ENCODE measurements around the gene OR56A4.

The OR56A4 gene

GRCh38 chr11:6006846-6007245 lies at the start of gene OR56A4:
OR56A4 (minus strand) TSS chr11:6006946; CDS start chr11:6002992, 3,954 bp downstream.
- no peak for DNase-seq (ENCODE audit: low read depth in 2 of 2)

DNA sequence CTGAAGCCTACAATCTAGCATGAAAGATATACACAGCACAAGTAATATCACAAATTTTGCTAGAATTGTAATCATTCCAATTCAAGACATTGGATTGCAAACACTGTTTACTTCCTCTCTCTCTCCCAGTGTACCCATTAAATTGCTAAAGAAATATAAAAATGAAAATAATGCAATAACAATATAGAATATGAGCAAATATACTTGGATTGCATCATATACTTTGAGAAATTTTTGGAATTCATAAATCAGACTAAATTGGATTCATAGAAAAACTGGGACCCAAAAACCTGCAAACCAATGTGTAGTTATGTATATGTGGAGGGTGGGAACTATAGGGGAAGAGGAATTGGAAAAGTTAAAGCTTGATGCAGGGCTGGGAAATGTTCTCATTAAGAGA lies 48.8 kb upstream of the OR56A4 start:
- no peak for DNase-seq (ENCODE audit: low read depth in 2 of 2)

DNA sequence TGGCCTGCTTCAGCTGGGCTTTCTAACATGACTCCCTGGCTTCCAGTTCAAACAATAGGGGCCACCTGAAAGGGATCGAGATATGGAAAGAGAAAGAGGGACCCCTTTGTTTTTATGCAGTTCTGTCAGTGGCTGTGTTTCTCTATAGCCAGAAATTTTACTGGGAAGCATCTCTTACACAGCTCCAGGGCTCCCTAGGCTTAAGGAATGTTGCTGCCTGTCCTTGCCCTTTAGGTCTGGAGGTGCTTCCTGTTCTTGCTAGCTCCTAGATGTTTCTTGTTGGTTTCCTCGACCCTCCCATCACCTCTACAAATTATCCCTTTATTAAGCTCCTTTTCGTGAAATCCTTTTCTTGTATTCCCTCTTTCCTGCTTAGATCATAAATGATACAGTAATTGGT lies 45.6 kb upstream of the OR56A4 start:
- DNase-seq (ENCODE audit: low read depth in 2 of 2): no peak

GRCh38 chr11:6040874-6041273 lies 34.1 kb upstream of the OR56A4 start:
- no peak for DNase-seq (ENCODE audit: low read depth in 2 of 2)

- DNase-seq (ENCODE audit: low read depth in 2 of 2): no peak
These were observed 24.1 kb upstream of the OR56A4 start, which contains the start of gene OR56A1 for GRCh38 chr11:6030708-6031405. OR56A1 (minus strand) TSS chr11:6030758; CDS start chr11:6027692, 3,066 bp downstream.

DNA sequence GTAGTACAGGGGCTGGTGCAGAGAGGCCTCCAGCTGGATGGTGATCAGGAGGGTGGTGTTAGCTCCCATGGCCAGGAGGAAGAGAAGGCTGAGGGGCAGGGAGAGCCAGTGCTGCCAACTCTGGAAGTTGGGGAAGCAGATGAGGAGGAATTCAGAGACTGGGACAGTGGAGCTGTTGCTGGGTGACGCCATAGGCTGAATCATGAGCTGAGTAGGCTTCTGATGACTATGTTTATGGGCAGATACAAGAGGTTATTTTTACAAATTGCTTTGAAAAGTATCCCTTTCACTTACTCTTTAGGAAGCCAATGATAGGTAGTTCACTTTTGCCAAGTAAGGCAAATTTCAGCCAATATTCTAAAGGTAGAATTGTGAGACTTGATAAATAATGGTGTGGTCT lies 20.8 kb upstream of the OR56A4 start:
- no peak for DNase-seq (ENCODE audit: low read depth in 2 of 2)

DNA sequence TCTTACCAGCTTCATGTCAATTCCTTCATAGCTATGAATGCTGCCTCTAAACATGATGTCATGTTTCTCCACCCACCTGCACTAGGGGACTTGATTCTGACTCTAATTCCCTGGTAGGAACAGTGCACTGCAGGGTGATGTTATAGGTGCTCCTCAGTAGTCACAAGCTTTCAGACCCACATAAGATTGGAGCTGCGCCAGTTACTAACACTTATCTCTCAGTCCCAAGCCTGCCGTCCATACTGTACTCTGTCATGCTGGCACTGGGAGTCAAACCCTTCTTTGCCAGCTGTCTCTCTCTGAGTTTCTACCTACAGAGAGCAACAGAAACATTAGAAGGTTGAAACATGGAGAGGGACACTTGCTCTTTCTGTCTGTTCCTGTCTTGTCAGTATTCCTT lies 18.3 kb upstream of the OR56A4 start:
- no peak for DNase-seq (ENCODE audit: low read depth in 2 of 2)

DNA sequence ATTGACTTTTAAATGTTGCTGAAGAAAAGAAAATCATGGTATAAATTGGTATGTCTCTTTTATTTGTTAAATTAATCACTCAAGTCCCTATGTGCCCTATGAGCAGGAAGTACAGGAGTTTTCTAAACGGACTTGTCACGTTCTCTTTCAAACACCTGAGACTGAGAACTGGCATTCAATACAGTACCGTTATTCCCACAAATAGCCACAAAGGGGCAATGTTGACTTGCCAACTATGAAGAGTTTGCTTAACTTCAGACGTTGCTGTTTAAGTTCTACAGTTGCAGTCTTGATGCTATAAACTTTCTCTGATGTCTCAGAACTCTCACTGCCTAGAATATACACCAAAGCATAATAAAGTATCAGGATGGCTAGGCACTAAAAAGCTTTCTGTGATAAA lies 16.2 kb upstream of the OR56A4 start:
- DNase-seq (ENCODE audit: low read depth in 2 of 2): no peak

GRCh38 chr11:6013042-6013441 lies 6.3 kb upstream of the OR56A4 start:
- DNase-seq (ENCODE audit: low read depth in 2 of 2): no peak

DNA sequence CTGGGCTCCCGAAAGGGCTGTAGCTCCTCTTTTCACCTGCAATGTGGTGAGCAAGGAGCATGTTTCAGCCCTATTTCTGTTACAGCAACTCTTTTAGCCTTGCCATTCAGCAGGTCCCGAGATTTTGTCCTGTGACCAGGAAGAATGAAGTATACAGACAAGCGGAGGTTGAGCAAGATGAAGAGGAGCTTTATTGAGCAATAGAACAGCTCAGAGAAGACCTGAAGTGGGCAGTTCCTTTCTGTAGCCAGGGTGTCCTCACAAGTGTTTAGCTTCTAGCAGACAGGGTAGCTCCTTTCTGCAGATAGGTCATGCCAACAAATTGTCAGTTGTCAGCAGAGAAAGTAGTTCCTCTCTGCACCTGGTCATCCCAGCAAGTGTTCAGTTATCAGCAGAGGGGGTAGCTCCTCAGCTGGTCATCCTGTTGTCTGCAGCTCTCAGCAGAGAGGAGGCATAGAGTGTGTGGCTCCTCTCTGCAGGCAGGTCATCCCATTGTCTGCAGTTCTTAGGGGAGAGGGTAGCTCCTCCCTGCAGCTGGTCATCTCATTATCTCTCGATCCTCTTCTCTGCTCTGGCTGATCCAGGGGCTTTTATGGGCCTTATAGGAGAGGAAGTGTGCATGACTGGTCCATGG lies 5.4 kb upstream of the OR56A4 start:
- DNase-seq (ENCODE audit: low read depth in 2 of 2): no peak

DNA sequence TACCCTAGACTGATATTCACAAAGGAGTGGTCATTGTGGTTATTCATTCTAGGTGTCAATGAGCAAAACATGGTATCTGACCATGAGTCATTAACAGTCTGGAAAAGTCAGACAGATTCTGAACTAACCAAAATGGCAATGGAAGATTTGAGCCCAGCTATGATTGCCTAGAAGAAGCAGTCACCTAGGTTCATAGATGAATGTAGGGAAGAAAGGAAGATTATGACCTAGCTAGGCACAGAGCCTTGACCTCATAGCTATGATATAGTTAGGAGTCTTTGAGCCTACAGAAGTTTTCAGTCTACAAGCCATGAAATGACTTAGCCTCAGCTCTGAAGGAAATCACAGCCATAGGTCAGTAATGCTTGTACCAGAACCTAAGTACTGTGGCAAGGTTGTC lies 351 bp downstream of the OR56A4 start:
- no peak for DNase-seq (ENCODE audit: low read depth in 2 of 2)

DNA sequence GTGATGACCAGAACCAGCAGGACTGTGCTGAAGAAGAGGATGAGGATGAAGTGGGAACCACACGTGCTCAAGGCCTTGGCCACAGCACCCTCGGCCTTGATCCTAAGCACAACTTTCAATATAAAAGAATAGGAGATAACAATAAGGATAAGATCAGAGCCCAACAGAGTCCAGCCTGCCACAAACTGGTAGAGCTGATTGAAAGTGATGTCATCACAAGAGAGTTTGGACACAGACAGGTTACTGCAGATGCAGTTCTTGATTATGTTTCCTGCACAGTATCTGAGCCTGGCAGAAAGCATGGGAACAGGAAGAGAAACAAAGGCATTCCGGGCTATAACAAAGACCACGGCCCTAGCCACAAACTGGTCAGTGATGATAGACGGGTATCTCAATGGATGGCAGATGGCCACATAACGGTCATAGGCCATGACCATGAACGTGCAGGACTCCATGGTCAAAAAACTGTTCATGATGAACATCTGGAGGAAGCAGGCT lies 4.5 kb downstream of the OR56A4 start:
- DNase-seq (ENCODE audit: low read depth in 2 of 2): no peak

- no peak for DNase-seq (ENCODE audit: low read depth in 2 of 2)
These were observed 12.0 kb downstream of the OR56A4 start for GRCh38 chr11:5994791-5995190.

GRCh38 chr11:5992604-5993251 lies 14.0 kb downstream of the OR56A4 start:
- no peak for DNase-seq (ENCODE audit: low read depth in 2 of 2)

GRCh38 chr11:5992150-5992549 lies 14.6 kb downstream of the OR56A4 start:
- DNase-seq (ENCODE audit: low read depth in 2 of 2): no peak

GRCh38 chr11:5989203-5989602 lies 17.5 kb downstream of the OR56A4 start:
- no peak for DNase-seq (ENCODE audit: low read depth in 2 of 2)

DNA sequence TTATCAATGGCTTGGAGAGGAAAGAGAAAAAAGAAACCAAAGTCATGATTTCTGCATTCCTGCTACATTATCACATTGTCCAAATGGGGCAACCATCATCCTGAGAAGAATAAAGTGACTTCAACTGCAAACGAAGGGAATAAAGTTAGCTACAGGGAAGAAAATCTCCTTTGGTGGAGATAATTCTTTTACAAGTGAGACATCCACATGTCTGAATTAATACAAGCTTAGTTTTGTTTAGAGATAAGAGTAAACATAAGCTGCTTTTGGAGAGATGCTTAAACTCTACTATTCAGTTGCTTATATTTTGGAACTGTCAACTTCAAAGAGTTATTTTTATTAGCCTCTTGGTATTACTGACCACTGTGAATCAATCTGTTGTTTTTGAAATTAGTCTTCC lies 19.9 kb downstream of the OR56A4 start, which contains the start of gene OR52L1:
TSS of gene OR52L1 (minus strand) at position 101 of the 400 bp plus-strand sequence. CDS start at position 46, 55 bp downstream.
- DNase-seq (ENCODE audit: low read depth in 2 of 2): no peak

GRCh38 chr11:5983443-5983842 lies 23.3 kb downstream of the OR56A4 start:
- DNase-seq (ENCODE audit: low read depth in 2 of 2): no peak

DNA sequence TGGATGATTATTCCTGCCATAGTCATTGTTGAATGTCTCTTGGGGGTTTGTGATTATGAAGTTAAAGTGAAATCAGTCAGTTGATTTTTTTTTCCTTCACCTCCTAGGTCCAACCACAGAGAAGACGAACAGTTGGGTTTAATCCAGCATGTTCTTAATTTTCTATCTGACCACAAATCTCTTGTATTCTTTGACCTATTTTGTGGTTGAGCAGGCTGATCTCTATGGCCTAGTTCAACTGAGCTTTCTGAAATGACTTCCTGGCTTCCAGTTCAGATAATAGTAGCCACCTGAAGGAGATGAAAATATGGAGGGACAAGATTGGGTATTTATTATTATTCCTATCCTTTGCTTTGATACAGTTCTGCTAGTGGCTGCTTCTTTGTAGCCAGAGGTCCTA lies 33.2 kb downstream of the OR56A4 start:
- DNase-seq (ENCODE audit: low read depth in 2 of 2): no peak

DNA sequence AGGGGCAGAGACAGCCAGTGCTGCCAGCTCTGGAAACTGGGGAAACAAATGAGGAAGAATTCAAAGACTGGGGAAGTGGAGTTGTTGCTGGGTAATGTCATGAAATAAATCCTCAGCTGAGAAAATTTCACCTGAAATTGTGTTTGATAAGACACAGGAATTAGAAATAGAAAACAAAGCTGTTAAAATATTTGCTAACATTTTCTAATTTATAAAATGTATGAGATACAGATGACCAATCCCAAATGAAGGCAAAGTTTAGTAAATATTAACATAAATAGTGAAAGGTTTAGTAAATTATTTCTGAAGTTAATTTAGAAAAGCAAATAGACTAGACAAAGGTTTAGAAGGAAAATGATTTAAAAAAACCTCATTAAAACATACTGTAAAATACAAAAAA lies 38.4 kb downstream of the OR56A4 start, which contains the start of gene OR56A5:
TSS of gene OR56A5 (minus strand) at position 101 of the 400 bp plus-strand sequence. CDS start at position 101, 0 bp downstream.
- DNase-seq (ENCODE audit: low read depth in 2 of 2): no peak

- DNase-seq (ENCODE audit: low read depth in 2 of 2): no peak
These were observed 39.0 kb downstream of the OR56A4 start for GRCh38 chr11:5967708-5968107.

DNA sequence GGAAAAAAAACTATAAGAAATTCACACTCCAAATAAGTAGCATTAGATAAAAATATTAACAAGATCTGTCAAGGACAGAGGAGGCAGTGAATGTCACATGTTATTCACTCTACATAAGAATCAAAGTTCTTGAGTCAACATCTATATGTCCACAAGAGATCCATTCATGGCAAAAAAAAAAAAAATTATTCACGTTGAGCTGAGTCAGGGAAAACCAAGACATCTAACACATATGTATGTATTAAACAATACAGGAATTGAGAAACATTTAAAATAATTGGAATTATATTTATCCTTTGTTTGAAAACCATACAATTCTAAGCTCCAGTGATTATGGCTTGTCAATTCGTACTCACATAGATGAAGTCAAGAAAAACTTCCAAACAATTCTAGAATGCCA lies 39.8 kb downstream of the OR56A4 start:
- DNase-seq (ENCODE audit: low read depth in 2 of 2): no peak
